ENCODE measurements around the gene MTHFD2L.

The MTHFD2L gene

DNA sequence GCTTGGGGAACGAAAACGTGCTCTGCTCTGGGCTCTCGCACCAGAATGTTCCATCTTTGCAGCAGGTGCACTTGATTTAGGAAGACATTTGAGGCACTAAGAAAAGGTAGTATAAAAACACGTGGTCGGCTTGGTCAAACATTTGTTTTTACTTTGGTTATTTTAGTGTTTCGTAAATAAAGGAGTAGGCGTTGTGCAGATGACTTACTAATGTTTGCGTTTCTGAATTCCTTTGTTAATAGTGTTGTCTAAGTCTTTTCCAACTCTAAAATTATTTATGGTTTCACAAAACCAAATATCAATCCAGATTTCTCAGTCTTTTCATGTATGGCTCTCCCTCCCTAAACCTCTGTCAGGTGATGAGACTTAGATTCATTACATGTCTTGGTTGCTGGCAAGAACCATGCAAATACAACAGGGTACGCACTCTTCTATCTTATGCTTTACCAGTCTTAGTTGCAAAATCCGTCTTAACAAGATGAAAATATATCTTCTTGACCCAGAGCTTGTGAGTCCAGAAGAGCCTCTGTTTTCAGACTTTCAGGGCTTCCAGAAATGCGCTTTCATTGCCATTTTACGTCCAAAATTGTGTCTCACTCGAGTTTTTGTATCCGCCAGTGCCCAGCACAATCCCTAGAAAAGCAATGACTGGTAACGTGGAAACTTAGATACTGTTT lies 686 bp downstream of the MTHFD2L start:
- H3K4me3 ChIP-seq (ENCODE audit: low read length), result peak overlapping the region; percentile 81
- no peak for DNase-seq (ENCODE audit: low read depth)
- TF ChIP-seq, protein P1, sequence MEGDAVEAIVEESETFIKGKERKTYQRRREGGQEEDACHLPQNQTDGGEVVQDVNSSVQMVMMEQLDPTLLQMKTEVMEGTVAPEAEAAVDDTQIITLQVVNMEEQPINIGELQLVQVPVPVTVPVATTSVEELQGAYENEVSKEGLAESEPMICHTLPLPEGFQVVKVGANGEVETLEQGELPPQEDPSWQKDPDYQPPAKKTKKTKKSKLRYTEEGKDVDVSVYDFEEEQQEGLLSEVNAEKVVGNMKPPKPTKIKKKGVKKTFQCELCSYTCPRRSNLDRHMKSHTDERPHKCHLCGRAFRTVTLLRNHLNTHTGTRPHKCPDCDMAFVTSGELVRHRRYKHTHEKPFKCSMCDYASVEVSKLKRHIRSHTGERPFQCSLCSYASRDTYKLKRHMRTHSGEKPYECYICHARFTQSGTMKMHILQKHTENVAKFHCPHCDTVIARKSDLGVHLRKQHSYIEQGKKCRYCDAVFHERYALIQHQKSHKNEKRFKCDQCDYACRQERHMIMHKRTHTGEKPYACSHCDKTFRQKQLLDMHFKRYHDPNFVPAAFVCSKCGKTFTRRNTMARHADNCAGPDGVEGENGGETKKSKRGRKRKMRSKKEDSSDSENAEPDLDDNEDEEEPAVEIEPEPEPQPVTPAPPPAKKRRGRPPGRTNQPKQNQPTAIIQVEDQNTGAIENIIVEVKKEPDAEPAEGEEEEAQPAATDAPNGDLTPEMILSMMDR (conservative IDR thresholded peaks at IDR 0.05; ENCODE audit: low read depth, low read length), result no peak

DNA sequence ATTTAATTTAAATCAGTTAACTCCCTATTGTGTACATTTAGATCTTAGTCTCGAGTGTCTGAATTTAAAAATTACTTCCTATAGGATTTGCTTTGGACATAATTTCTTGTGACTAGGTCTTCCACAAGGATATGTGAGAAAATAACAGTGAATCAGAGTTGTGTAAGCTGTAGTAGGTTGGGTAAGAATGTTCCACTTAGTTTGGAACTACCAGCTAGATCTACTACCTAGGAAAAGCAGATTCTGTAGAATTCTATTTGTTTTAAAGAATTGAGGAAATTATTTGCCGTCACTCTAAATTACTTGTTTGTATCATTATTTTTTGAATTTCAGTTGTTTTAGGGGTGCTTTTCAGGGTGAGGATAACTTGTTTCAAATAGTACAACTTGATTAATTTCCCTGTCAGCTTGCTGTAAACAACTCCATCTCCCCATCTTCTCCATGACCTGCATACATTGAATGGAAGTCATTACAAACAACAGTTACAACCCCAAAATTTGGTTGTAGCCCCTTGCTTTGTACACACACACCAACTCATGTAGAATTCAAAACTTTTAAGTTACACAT lies 1.3 kb downstream of the MTHFD2L start:
- H3K4me3 ChIP-seq (ENCODE audit: low read length), result peak overlapping the region; percentile 81
- no peak for DNase-seq (ENCODE audit: low read depth)
- TF ChIP-seq, protein P1 (conservative IDR thresholded peaks at IDR 0.05; ENCODE audit: low read depth, low read length), result no peak

DNA sequence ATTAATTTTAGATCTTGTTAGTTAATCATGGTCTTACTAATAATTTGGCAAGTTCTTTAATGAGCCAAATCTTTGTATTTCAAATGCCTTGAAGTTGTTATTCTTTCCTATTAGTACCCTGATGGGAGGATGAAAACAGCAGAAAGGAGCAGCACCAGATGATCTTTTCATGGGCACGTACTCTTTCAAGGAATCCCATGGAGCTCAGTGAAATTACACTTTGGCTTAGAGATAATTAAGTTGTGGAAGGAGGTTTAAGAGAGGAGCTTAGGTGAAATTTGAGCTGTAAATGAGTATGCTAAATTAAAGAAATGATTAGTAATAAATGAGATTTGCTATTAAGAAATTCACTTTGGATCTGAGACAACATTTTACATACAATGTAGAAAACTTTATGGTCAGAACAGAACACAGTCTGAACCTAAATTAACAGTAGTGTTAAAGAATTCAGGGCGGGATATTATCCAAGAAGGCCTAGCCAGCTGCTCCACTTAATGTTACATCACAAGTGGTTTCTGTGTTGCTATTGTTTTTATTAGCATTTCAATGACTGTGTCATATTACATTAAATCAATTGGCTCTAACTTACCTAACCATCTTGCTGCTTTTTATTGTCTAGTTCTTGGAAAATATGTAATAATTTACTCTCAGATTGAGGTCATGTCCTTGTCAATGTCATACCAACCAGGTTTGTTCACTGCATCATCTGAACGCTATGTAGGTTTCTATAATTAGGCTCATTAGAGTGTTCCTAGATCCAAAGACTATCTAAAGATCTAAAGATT lies 3.9 kb downstream of the MTHFD2L start:
- no peak for DNase-seq (ENCODE audit: low read depth)
- H3K4me3 ChIP-seq (ENCODE audit: low read length), result no peak overlapping the region
- TF ChIP-seq, protein P1 (conservative IDR thresholded peaks at IDR 0.05; ENCODE audit: low read depth, low read length), result no peak

DNA sequence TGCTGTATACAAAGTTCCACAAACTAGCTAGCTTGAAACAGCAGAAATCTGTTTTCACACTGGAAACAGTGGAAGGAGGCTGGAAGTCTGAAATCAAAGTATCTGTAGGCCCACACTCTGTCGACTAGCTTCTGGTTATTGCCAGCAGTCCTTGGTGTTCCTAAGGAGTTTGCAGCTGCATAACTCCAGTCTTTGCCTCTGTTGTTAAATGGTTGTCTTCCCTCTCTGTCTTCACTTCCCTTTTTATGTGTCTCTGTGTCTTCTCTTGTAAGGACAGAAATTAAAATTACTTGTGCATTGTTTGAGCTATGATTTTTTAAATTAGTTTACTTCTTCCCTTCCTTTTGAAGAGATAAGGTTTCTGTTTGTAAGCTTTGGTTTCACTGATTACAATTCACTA lies 8.2 kb downstream of the MTHFD2L start:
- no peak overlapping the region for H3K4me3 ChIP-seq (ENCODE audit: low read length)
- DNase-seq (ENCODE audit: low read depth), result no peak
- TF ChIP-seq, protein P1 (conservative IDR thresholded peaks at IDR 0.05; ENCODE audit: low read depth, low read length), result no peak

DNA sequence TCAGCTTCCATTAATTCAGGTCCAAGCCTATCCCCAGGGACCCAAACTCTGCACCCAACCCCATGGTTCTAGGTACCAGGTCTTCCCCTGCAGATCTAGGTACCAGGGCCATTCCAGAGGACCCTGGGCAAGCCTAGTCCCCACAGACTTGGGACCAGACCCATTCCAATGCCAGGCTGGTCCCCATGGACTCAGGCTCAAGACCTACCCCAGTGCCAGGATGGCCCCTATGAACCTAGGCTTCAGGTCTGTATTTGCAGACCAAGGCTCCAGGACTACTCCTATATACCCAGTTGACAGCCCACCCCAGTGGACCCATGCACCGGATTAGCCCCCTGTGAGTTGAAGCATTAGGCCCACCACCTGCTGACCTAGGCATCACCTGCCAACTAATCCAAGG lies 8.9 kb downstream of the MTHFD2L start:
- TF ChIP-seq, protein P1 (conservative IDR thresholded peaks at IDR 0.05; ENCODE audit: low read depth, low read length), result no peak
- no peak for DNase-seq (ENCODE audit: low read depth)

DNA sequence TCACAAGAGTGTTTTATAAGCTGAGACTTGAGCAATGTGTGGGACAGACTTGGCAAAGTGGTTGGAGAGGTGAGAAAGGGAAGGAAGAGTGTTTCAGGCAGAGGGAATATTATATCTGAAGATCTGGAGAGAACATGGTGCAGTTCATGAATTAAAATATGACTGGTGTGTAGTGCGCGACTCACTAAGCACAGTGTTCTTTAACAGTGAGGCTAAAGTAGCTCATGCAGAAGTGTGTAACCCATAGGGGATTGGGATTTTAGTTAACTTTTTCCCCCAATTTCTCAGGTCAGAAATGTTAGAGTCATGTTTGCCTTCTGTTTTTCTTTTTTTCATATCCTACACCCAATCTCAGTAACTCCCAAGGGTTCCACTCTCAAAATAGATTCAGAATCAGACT lies 9.7 kb downstream of the MTHFD2L start:
- no peak for DNase-seq (ENCODE audit: low read depth)
- H3K4me3 ChIP-seq (ENCODE audit: low read length), result no peak overlapping the region
- TF ChIP-seq, protein P1 (conservative IDR thresholded peaks at IDR 0.05; ENCODE audit: low read depth, low read length), result no peak

More for the DNA sequence above, 8.9 kb downstream of the MTHFD2L start:
- H3K4me3 ChIP-seq (ENCODE audit: low read length), result no peak overlapping the region
